ENCODE measurements around the gene EMC1. TPM values are rescaled to one million over a fixed set of nuclear protein-coding genes. Genes with fewer than 3 reads are reported as not detected.

Gene EMC1
- polyA plus RNA-seq, 1 of the 3 experiments (the other 2 are of a cell fraction), result 87.6 TPM

DNA sequence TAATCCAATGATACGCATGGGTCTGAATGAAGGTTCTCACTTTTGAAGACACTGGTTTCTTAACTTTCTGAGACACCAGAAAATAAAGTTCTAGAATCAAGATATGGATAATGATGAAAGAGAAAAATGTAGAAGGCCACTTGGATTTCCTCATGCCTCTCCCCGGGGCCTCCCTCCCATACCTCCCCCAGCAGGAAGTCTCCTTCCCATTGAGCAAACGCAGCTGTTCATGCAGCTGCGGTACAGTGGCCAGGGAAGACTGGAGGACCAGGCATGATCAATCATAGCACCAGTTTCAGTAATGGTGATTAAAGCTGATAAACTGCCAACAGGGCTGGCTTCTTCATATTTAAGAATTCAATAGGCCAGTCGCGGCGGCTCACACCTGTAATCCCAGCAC, 30.3 kb downstream of the EMC1 start:
- Histone ChIP-seq H2AFZ (ENCODE audit: low read depth) (no peak overlapping the region), H3K9me3 (no peaks in the 10 kb centered on the region), H3K27me3 (ENCODE audit: insufficient read depth) (no peaks in the 10 kb centered on the region), H3K9me2 (no peaks in the 10 kb centered on the region), H3K79me2 (ENCODE audit: insufficient read depth) (peaks cover 17% of the 10 kb centered on the region), H3K36me3 (replicated peaks in 1 of 2; ENCODE audit: control insufficient read depth in 1 of 2, insufficient read depth in 2 of 2, low read length in 1 of 2) (peaks cover 63 to 73% of the 10 kb centered on the region in 2 experiments), H4K20me1 (ENCODE audit: insufficient read depth) (no peaks in the 10 kb centered on the region), H3K4me3 (ENCODE audit: low read depth in 2 of 2, low read length in 1 of 2) (no peak overlapping the region), H3K9ac (no peak overlapping the region), H3K27ac (ENCODE audit: low read depth in 2 of 2, low read length in 1 of 2) (no peak overlapping the region), H3F3A (replicated peaks; ENCODE audit: insufficient read depth) (peaks cover 17% of the 10 kb centered on the region), H3K4me1 (ENCODE audit: control insufficient read depth in 1 of 2, insufficient read depth in 2 of 2, low read depth in 1 of 2, low read length in 1 of 2) (no peaks in the 10 kb centered on the region), H3K4me2 (no peak overlapping the region)
- TF ChIP-seq, protein P1, sequence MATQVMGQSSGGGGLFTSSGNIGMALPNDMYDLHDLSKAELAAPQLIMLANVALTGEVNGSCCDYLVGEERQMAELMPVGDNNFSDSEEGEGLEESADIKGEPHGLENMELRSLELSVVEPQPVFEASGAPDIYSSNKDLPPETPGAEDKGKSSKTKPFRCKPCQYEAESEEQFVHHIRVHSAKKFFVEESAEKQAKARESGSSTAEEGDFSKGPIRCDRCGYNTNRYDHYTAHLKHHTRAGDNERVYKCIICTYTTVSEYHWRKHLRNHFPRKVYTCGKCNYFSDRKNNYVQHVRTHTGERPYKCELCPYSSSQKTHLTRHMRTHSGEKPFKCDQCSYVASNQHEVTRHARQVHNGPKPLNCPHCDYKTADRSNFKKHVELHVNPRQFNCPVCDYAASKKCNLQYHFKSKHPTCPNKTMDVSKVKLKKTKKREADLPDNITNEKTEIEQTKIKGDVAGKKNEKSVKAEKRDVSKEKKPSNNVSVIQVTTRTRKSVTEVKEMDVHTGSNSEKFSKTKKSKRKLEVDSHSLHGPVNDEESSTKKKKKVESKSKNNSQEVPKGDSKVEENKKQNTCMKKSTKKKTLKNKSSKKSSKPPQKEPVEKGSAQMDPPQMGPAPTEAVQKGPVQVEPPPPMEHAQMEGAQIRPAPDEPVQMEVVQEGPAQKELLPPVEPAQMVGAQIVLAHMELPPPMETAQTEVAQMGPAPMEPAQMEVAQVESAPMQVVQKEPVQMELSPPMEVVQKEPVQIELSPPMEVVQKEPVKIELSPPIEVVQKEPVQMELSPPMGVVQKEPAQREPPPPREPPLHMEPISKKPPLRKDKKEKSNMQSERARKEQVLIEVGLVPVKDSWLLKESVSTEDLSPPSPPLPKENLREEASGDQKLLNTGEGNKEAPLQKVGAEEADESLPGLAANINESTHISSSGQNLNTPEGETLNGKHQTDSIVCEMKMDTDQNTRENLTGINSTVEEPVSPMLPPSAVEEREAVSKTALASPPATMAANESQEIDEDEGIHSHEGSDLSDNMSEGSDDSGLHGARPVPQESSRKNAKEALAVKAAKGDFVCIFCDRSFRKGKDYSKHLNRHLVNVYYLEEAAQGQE (IDR thresholded peaks at IDR 0.05; ENCODE audit: low read depth, low read length), result no peak
- TF ChIP-seq MAX (IDR thresholded peaks at IDR 0.05; ENCODE audit: low read depth), result no peak
- no peak for TF ChIP-seq TAF1 (IDR thresholded peaks at IDR 0.05; ENCODE audit: borderline replicate concordance, low read depth, low read length)
- TF ChIP-seq, protein P2, sequence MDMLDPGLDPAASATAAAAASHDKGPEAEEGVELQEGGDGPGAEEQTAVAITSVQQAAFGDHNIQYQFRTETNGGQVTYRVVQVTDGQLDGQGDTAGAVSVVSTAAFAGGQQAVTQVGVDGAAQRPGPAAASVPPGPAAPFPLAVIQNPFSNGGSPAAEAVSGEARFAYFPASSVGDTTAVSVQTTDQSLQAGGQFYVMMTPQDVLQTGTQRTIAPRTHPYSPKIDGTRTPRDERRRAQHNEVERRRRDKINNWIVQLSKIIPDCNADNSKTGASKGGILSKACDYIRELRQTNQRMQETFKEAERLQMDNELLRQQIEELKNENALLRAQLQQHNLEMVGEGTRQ (IDR thresholded peaks at IDR 0.05; ENCODE audit: borderline replicate concordance, low read depth, low read length), result no peak
- TF ChIP-seq JUND (IDR thresholded peaks at IDR 0.05), result no peak
- TF ChIP-seq TEAD4 (IDR thresholded peaks at IDR 0.05; ENCODE audit: borderline replicate concordance, insufficient read depth), result no peak
- TF ChIP-seq NFIC (IDR thresholded peaks at IDR 0.05; ENCODE audit: borderline replicate concordance), result no peak
- TF ChIP-seq RAD21 (IDR thresholded peaks at IDR 0.05; ENCODE audit: low read length), result no peak
- TF ChIP-seq NRF1 (IDR thresholded peaks at IDR 0.05; ENCODE audit: low read depth, low read length), result no peak
- TF ChIP-seq PBX3 (IDR thresholded peaks at IDR 0.05), result no peak
- TF ChIP-seq GABPA (IDR thresholded peaks at IDR 0.05; ENCODE audit: low read depth), result no peak
- no peak for TF ChIP-seq RFX5 (IDR thresholded peaks at IDR 0.05; ENCODE audit: low read length)
- TF ChIP-seq RXRA (IDR thresholded peaks at IDR 0.05; ENCODE audit: borderline replicate concordance, low read depth), result no peak
- TF ChIP-seq, protein P3, sequence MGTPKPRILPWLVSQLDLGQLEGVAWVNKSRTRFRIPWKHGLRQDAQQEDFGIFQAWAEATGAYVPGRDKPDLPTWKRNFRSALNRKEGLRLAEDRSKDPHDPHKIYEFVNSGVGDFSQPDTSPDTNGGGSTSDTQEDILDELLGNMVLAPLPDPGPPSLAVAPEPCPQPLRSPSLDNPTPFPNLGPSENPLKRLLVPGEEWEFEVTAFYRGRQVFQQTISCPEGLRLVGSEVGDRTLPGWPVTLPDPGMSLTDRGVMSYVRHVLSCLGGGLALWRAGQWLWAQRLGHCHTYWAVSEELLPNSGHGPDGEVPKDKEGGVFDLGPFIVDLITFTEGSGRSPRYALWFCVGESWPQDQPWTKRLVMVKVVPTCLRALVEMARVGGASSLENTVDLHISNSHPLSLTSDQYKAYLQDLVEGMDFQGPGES (IDR thresholded peaks at IDR 0.05; ENCODE audit: low read depth, low read length), result no peak
- TF ChIP-seq CTCF (IDR thresholded peaks at IDR 0.05), result no peak
- no peak for TF ChIP-seq MEF2A (IDR thresholded peaks at IDR 0.05; ENCODE audit: borderline replicate concordance, low read depth)
- TF ChIP-seq ELF1 (IDR thresholded peaks at IDR 0.05), result no peak
- TF ChIP-seq, protein P4, sequence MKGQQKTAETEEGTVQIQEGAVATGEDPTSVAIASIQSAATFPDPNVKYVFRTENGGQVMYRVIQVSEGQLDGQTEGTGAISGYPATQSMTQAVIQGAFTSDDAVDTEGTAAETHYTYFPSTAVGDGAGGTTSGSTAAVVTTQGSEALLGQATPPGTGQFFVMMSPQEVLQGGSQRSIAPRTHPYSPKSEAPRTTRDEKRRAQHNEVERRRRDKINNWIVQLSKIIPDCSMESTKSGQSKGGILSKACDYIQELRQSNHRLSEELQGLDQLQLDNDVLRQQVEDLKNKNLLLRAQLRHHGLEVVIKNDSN (IDR thresholded peaks at IDR 0.05; ENCODE audit: borderline replicate concordance, low read depth), result no peak
- TF ChIP-seq FOXM1 (IDR thresholded peaks at IDR 0.05; ENCODE audit: low read depth), result no peak
- POLR2A ChIA-PET, result no interaction called here
- no peak for DNase-seq
- WGBS (ENCODE audit: low lambda C conversion rate), result 96% methylated on average over 4 of the region's 7 CpGs
- CTCF ChIA-PET, result interaction anchor here (2.0 kb wide), 1 partner anchor 20 kb away, joined by 8 read pairs; no protein-coding TSS in a partner anchor

All from SK-N-SH (cell line).